Adrenal gland (tissue), 5 donors: ENCODE data around the gene FAS.

Experiments
- POLR2A ChIP-seq, 2 donors: fragments of 450-650 bp; IDR thresholded peaks; one replicate each; pipeline ENCODE4 v1.6.1; 2017; ENCODE audit warnings: antibody characterized with exemption in 2 of 2, mild to moderate bottlenecking in 2 of 2, moderate library complexity in 1 of 2
- TF ChIP-seq, protein P1 (sequence below), 6 experiments: fragments of 450-650 bp in 4 of 6; fragments of 200-600 bp in 2 of 6; sonication (generic) in 1 of 6; IDR thresholded peaks; 1 replicate in 5 of 6; 2 replicates in 1 of 6; pipeline versions ENCODE4 v1.5.1 to v1.8.0; 2016 to 2021; ENCODE audit warnings: antibody characterized with exemption in 6 of 6, mild to moderate bottlenecking in 2 of 6, moderate library complexity in 1 of 6
- donor health status: DM: no; HTN: no; CAD: no.

DNA sequence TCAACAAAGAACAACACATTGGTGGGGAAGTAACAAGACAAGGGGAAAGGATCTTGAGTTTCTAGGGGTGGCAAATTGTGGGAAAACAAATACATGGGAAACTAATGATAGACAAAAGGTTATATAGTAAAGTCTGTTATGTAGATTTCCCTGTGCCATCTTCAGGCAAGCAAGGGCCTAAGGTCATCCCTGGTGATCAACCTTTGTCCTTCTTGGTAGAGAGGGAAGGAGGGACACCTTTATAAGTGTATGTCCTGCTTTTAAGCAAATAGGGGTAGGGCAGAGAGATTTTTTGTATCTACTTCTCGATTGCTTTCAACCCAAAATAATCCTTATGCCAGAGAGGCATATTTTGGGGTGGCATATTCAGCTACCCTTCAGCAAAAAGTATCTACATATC lies 26.2 kb upstream of the FAS start:
- TF ChIP-seq, protein P1, sequence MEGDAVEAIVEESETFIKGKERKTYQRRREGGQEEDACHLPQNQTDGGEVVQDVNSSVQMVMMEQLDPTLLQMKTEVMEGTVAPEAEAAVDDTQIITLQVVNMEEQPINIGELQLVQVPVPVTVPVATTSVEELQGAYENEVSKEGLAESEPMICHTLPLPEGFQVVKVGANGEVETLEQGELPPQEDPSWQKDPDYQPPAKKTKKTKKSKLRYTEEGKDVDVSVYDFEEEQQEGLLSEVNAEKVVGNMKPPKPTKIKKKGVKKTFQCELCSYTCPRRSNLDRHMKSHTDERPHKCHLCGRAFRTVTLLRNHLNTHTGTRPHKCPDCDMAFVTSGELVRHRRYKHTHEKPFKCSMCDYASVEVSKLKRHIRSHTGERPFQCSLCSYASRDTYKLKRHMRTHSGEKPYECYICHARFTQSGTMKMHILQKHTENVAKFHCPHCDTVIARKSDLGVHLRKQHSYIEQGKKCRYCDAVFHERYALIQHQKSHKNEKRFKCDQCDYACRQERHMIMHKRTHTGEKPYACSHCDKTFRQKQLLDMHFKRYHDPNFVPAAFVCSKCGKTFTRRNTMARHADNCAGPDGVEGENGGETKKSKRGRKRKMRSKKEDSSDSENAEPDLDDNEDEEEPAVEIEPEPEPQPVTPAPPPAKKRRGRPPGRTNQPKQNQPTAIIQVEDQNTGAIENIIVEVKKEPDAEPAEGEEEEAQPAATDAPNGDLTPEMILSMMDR (IDR thresholded peaks at IDR 0.05): no peak
- TF ChIP-seq POLR2A (IDR thresholded peaks at IDR 0.05): no peak
